ENCODE data around the gene AGAP5. TPM values are rescaled to one million over a fixed set of nuclear protein-coding genes. Genes with fewer than 3 reads are reported as not detected.

AGAP5 gene
- total and polyA plus RNA-seq, 2 of the 8 experiments (the other 6 are each of a cell fraction or from before 2014, with no cell fraction given), result 5.4 to 6.0 TPM

DNA sequence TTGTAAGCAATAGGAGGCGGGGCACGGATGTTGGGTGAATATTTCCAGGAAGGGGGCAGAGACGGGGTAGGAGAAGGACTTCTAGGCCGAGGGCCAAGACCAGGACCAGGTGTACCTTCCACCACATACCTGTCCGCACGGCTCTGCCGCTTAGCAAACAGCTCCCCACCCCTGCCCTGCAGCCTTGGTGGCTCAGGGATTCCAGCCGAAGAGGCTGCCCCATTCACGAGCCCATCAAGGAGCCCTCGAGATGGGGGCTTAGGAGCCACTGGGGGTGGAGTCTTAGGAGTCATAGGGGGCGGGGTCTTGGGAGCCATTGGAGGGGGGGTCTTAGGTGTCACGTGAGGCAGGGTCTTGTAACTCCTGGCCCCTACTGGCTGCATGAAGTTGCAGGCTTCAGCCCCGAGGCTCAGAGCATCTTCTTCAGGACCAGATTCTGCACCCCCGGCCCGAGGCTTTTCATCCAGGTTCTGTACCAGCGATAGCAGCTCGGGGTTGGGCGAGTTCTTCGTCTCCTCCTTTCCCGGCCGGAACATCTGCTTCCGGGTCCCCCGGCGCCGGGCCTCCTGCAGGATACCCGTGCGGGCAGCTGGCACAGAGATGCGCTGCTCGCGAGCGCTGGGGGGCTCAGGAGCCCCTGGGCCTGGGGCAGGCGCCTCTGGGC is 50.6 kb downstream of the AGAP5 start (continued):
- TF ChIP-seq, protein P1, sequence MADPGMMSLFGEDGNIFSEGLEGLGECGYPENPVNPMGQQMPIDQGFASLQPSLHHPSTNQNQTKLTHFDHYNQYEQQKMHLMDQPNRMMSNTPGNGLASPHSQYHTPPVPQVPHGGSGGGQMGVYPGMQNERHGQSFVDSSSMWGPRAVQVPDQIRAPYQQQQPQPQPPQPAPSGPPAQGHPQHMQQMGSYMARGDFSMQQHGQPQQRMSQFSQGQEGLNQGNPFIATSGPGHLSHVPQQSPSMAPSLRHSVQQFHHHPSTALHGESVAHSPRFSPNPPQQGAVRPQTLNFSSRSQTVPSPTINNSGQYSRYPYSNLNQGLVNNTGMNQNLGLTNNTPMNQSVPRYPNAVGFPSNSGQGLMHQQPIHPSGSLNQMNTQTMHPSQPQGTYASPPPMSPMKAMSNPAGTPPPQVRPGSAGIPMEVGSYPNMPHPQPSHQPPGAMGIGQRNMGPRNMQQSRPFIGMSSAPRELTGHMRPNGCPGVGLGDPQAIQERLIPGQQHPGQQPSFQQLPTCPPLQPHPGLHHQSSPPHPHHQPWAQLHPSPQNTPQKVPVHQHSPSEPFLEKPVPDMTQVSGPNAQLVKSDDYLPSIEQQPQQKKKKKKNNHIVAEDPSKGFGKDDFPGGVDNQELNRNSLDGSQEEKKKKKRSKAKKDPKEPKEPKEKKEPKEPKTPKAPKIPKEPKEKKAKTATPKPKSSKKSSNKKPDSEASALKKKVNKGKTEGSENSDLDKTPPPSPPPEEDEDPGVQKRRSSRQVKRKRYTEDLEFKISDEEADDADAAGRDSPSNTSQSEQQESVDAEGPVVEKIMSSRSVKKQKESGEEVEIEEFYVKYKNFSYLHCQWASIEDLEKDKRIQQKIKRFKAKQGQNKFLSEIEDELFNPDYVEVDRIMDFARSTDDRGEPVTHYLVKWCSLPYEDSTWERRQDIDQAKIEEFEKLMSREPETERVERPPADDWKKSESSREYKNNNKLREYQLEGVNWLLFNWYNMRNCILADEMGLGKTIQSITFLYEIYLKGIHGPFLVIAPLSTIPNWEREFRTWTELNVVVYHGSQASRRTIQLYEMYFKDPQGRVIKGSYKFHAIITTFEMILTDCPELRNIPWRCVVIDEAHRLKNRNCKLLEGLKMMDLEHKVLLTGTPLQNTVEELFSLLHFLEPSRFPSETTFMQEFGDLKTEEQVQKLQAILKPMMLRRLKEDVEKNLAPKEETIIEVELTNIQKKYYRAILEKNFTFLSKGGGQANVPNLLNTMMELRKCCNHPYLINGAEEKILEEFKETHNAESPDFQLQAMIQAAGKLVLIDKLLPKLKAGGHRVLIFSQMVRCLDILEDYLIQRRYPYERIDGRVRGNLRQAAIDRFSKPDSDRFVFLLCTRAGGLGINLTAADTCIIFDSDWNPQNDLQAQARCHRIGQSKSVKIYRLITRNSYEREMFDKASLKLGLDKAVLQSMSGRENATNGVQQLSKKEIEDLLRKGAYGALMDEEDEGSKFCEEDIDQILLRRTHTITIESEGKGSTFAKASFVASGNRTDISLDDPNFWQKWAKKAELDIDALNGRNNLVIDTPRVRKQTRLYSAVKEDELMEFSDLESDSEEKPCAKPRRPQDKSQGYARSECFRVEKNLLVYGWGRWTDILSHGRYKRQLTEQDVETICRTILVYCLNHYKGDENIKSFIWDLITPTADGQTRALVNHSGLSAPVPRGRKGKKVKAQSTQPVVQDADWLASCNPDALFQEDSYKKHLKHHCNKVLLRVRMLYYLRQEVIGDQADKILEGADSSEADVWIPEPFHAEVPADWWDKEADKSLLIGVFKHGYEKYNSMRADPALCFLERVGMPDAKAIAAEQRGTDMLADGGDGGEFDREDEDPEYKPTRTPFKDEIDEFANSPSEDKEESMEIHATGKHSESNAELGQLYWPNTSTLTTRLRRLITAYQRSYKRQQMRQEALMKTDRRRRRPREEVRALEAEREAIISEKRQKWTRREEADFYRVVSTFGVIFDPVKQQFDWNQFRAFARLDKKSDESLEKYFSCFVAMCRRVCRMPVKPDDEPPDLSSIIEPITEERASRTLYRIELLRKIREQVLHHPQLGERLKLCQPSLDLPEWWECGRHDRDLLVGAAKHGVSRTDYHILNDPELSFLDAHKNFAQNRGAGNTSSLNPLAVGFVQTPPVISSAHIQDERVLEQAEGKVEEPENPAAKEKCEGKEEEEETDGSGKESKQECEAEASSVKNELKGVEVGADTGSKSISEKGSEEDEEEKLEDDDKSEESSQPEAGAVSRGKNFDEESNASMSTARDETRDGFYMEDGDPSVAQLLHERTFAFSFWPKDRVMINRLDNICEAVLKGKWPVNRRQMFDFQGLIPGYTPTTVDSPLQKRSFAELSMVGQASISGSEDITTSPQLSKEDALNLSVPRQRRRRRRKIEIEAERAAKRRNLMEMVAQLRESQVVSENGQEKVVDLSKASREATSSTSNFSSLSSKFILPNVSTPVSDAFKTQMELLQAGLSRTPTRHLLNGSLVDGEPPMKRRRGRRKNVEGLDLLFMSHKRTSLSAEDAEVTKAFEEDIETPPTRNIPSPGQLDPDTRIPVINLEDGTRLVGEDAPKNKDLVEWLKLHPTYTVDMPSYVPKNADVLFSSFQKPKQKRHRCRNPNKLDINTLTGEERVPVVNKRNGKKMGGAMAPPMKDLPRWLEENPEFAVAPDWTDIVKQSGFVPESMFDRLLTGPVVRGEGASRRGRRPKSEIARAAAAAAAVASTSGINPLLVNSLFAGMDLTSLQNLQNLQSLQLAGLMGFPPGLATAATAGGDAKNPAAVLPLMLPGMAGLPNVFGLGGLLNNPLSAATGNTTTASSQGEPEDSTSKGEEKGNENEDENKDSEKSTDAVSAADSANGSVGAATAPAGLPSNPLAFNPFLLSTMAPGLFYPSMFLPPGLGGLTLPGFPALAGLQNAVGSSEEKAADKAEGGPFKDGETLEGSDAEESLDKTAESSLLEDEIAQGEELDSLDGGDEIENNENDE (IDR thresholded peaks at IDR 0.05; ENCODE audit: insufficient replicate concordance, low read length), result no peak
- TF ChIP-seq POLR2A (IDR thresholded peaks at IDR 0.05; ENCODE audit: control extremely low read depth in 1 of 2, low read depth in 2 of 2, low read length in 2 of 2) (peak; percentile 53 to 82), SAP30 (IDR thresholded peaks at IDR 0.05; ENCODE audit: insufficient read depth, insufficient replicate concordance, low read length) (no peak), SP1 (IDR thresholded peaks at IDR 0.05; ENCODE audit: low read depth, low read length) (peak; percentile 28; the same call in 1 of the 2 replicates), EP300 (IDR thresholded peaks at IDR 0.05; ENCODE audit: borderline replicate concordance in 1 of 2, low read depth in 2 of 2, low read length in 2 of 2) (peak in 1 of 2 experiments; percentile 9; a peak in 1 of 3 replicates), RBBP5 (IDR thresholded peaks at IDR 0.05; ENCODE audit: borderline replicate concordance, low read depth, low read length) (0 out of 2 replicates have a peak, but pooled peaks have one; percentile 57), TAF1 (IDR thresholded peaks at IDR 0.05; ENCODE audit: low read depth, low read length) (peak; percentile 60), GTF2F1 (IDR thresholded peaks at IDR 0.05; ENCODE audit: borderline replicate concordance, low read depth, low read length) (no peak), HDAC6 (IDR thresholded peaks at IDR 0.05; ENCODE audit: low read depth, low read length) (no peak)
